ENCODE data around the gene CASZ1.

The CASZ1 gene

DNA sequence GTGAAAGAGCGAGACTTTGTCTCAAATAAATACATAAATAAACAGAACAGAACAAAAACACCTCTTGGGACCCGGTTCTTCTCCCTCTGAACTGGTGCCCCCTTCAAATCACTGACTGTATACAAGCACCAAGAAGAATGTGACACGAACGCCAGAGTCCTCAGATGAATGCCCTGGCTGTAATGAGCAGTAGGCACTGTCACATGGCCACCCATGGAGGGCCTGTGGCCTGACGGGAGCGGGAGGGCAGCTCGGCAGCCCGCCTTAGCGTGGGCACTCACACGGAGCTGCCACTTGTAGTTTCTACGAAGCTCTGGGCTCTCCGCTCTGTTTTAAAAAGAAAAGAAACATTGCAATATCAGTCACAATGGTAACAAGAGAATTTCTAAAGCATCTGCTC is 175.7 kb downstream of the CASZ1 start:
- no peak for DNase-seq (ENCODE audit: low read depth in 1 of 2, low spot score in 1 of 2)
- no peak overlapping the region for H3K4me3 ChIP-seq (replicated peaks; ENCODE audit: insufficient read depth, low read length)
- H3K27ac ChIP-seq (replicated peaks): no peak overlapping the region
- TF ChIP-seq, protein P1, sequence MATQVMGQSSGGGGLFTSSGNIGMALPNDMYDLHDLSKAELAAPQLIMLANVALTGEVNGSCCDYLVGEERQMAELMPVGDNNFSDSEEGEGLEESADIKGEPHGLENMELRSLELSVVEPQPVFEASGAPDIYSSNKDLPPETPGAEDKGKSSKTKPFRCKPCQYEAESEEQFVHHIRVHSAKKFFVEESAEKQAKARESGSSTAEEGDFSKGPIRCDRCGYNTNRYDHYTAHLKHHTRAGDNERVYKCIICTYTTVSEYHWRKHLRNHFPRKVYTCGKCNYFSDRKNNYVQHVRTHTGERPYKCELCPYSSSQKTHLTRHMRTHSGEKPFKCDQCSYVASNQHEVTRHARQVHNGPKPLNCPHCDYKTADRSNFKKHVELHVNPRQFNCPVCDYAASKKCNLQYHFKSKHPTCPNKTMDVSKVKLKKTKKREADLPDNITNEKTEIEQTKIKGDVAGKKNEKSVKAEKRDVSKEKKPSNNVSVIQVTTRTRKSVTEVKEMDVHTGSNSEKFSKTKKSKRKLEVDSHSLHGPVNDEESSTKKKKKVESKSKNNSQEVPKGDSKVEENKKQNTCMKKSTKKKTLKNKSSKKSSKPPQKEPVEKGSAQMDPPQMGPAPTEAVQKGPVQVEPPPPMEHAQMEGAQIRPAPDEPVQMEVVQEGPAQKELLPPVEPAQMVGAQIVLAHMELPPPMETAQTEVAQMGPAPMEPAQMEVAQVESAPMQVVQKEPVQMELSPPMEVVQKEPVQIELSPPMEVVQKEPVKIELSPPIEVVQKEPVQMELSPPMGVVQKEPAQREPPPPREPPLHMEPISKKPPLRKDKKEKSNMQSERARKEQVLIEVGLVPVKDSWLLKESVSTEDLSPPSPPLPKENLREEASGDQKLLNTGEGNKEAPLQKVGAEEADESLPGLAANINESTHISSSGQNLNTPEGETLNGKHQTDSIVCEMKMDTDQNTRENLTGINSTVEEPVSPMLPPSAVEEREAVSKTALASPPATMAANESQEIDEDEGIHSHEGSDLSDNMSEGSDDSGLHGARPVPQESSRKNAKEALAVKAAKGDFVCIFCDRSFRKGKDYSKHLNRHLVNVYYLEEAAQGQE (IDR thresholded peaks at IDR 0.05; ENCODE audit: insufficient replicate concordance, low read depth): no peak
- TF ChIP-seq POLR2AphosphoS5 (IDR thresholded peaks at IDR 0.05; ENCODE audit: low read depth) (no peak), GABPA (IDR thresholded peaks at IDR 0.05; ENCODE audit: low read depth) (no peak), SPI1 (IDR thresholded peaks at IDR 0.05; ENCODE audit: borderline replicate concordance, low read depth) (no peak)
- TF ChIP-seq, protein P2, sequence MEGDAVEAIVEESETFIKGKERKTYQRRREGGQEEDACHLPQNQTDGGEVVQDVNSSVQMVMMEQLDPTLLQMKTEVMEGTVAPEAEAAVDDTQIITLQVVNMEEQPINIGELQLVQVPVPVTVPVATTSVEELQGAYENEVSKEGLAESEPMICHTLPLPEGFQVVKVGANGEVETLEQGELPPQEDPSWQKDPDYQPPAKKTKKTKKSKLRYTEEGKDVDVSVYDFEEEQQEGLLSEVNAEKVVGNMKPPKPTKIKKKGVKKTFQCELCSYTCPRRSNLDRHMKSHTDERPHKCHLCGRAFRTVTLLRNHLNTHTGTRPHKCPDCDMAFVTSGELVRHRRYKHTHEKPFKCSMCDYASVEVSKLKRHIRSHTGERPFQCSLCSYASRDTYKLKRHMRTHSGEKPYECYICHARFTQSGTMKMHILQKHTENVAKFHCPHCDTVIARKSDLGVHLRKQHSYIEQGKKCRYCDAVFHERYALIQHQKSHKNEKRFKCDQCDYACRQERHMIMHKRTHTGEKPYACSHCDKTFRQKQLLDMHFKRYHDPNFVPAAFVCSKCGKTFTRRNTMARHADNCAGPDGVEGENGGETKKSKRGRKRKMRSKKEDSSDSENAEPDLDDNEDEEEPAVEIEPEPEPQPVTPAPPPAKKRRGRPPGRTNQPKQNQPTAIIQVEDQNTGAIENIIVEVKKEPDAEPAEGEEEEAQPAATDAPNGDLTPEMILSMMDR (IDR thresholded peaks at IDR 0.05; ENCODE audit: insufficient read depth, low read length): no peak
- H3K27me3 ChIP-seq (ENCODE audit: insufficient read depth, poor library complexity, severe bottlenecking): no peaks in the 10 kb centered on the region

- TF ChIP-seq POLR2AphosphoS5 (IDR thresholded peaks at IDR 0.05; ENCODE audit: low read depth) (no peak), GABPA (IDR thresholded peaks at IDR 0.05; ENCODE audit: low read depth) (no peak), SPI1 (IDR thresholded peaks at IDR 0.05; ENCODE audit: borderline replicate concordance, low read depth) (no peak)
- TF ChIP-seq, protein P1 (IDR thresholded peaks at IDR 0.05; ENCODE audit: insufficient replicate concordance, low read depth): no peak
- TF ChIP-seq, protein P2 (IDR thresholded peaks at IDR 0.05; ENCODE audit: insufficient read depth, low read length): no peak
- H3K27me3 ChIP-seq (ENCODE audit: insufficient read depth, poor library complexity, severe bottlenecking): no peaks in the 10 kb centered on the region
- no peak overlapping the region for H3K4me3 ChIP-seq (replicated peaks; ENCODE audit: insufficient read depth, low read length)
- DNase-seq (ENCODE audit: low read depth in 1 of 2, low spot score in 1 of 2): no peak
- H3K27ac ChIP-seq (replicated peaks): no peak overlapping the region
Measured at GRCh38 chr1:10617931-10618885, 178.2 kb downstream of the CASZ1 start.

- Histone ChIP-seq H3K27me3 (ENCODE audit: insufficient read depth, poor library complexity, severe bottlenecking) (no peaks in the 10 kb centered on the region), H3K4me3 (replicated peaks; ENCODE audit: insufficient read depth, low read length) (no peak overlapping the region), H3K27ac (replicated peaks) (no peak overlapping the region)
- DNase-seq (ENCODE audit: low read depth in 1 of 2, low spot score in 1 of 2): no peak
- TF ChIP-seq SPI1 (IDR thresholded peaks at IDR 0.05; ENCODE audit: borderline replicate concordance, low read depth) (no peak), POLR2AphosphoS5 (IDR thresholded peaks at IDR 0.05; ENCODE audit: low read depth) (no peak), GABPA (IDR thresholded peaks at IDR 0.05; ENCODE audit: low read depth) (no peak)
- TF ChIP-seq, protein P2 (IDR thresholded peaks at IDR 0.05; ENCODE audit: insufficient read depth, low read length): no peak
- TF ChIP-seq, protein P1 (IDR thresholded peaks at IDR 0.05; ENCODE audit: insufficient replicate concordance, low read depth): no peak
Measured at GRCh38 chr1:10617318-10617717, 179.1 kb downstream of the CASZ1 start.
